ENCODE data around the gene DNAJC17.

The DNAJC17 gene

DNA sequence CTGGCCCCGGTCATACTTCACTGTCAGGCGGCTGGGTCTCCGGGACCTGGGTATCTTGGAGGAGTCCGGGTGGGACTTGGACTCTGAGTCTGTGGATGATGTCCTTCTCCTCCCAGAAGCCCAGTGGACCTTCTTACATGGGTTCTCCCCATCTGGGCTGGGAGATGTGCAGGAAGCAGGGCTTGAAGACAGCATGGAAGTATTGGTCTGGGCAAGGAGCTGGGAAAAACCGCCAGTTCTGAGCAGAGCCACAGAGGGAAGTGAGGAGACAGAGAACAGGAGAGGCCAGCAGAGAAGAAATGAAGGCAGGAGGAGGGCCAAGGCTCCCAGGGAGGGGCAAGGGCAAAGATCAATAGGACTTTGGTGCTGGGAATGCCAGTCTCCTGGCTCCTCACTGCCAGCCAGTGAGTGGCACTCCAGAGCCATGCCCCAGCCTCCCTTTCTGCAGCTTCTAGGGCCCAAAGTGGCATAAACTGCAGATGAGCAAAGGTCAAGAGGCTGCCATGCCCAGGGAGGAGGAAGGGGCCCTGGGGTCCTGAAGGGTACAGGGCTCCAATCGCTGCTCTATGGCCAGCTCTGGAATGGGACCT lies 21.3 kb upstream of the DNAJC17 start, which contains the start of gene PPP1R14D:
Gene PPP1R14D (minus strand): TSS at position 262 of the 590 bp plus-strand sequence. CDS start 67 bp downstream, at position 195.
- DNase-seq: no peak

DNA sequence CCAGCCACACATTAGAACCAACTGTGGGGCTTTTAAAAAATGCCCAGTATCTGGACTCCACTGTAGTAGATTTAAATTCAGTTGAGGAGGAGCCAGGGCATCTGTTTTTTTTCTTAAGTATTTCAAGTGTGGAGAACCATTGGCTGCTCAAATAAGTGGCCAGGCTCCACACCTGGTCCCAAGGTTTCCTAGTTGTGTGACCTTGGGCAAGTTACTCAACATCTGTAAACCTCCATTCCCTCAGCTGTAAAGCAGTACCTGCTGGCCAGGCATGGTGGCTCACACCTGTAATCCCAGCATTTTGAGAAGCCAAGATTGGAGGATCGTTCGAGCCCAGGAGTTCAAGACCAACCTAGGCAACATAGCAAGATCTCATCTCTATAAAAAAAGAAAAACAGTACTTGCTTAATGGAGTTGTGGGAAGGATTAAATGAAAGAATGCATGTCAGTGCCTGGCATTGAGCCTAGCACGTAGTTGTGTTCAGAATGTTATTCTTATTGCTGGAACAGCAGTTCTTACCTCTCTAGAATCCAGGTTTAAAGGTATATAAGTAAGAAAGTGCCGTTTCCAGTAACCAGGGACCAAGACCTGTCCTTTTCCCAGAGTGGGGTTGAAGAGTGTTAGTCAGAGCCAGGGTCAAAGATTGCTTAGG lies 19.3 kb upstream of the DNAJC17 start:
- no peak for DNase-seq

DNA sequence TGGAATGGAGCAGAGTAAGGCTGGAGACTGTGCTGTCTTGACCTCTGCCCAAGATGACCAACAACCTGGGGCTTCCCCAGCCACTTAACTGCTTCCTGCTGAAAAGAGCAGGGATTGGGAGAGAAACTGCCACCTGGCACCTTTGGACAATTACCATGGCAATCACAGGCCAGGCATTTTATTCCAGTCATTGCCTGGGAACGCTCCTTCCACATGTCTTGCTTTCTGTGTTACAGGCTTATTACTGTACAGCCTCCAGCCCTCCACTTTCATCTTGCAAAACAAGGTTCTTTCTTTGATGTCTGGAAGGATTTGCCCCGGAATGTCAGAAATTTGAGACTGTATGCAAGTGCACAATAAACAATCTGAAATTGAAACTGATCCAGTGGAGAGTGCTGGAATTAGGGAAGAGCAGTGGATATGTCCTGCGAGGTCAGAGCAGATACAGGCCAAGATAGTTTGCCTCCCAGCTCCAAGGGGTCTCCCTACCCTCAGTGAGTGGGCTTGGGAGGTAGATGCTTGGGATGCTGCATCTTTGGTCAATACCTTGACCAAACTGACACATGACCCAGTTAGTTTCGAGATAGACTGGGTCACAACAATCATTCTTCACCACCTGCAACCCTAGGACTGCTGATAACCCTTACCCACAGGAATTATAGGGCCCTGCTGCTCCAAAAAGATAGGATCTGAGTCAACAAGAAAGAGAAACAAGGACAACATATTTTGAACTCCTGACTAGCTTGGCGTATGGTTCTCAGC lies 18.6 kb upstream of the DNAJC17 start:
- DNase-seq: peak; percentile 62

DNA sequence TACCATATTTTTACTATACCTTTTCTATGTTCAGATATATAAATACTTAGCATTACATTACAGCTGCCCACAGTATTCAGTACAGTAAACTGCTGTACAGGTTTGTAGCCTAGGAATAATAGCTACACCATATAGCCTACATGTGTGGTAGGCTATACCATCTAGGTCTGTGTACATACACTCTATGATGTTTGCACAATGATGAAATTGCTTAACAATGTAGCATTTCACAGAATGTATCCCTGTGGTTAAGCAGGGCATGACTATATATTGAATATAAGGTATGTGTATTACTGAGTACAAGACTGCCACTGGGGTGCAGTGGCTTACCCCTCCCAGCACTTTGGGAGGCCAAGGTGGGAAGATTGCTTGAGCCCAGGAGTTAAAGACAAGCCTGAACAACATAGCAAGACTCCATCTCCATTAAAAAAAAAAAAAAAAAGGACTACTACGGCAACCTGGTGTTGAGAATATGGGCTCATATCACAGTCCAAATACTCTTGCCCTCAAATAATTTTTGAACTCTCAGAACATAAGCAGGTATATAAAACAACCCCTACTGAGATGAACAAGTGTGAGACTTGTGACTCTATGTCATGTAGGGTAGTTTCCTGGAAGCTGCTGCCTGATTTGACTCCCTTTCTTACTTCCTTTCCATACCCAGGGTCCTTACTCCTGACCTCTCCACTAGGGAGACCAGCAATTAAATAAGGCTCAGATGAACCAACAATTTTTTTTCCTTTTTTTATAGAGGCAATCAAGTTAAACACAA lies 16.5 kb upstream of the DNAJC17 start:
- peak; percentile 39 for DNase-seq

DNA sequence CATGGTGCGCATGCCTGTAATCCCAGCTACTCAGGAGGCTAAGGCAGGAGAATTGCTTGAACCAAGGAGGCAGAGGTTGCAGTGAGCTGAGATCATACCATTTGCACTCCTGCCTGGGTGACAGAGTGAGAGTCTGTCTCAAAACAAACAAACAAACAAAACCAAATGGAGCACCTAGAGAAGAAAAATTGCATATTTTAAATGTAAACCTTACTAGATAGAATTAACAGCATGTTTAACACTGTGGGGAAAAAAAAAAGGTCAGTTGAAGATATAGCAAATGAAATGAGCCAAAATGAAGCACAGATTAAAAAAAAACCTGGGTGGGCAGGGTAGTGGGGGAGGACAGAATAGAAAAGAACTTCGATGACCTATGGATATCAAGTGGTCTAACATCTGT lies 13.9 kb upstream of the DNAJC17 start:
- DNase-seq: no peak

DNA sequence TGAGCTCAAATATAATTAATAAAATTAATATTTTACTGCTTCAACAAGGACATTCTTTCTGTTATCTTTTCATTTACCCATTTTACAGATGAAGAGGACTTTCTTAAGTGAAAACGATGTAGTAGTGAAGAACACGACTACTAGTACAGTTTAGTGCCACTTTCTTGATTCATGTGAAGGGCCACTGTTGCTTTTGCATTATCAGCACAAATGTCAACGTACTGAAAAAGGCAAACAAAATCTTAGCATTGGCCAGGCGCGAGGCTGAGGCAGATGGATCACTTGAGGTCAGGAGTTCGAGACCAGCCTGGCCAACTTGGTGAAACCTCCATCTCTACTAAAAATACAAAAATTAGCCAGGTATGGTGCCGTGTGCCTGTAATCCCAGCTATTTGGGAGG lies 11.8 kb upstream of the DNAJC17 start:
- DNase-seq: no peak

DNA sequence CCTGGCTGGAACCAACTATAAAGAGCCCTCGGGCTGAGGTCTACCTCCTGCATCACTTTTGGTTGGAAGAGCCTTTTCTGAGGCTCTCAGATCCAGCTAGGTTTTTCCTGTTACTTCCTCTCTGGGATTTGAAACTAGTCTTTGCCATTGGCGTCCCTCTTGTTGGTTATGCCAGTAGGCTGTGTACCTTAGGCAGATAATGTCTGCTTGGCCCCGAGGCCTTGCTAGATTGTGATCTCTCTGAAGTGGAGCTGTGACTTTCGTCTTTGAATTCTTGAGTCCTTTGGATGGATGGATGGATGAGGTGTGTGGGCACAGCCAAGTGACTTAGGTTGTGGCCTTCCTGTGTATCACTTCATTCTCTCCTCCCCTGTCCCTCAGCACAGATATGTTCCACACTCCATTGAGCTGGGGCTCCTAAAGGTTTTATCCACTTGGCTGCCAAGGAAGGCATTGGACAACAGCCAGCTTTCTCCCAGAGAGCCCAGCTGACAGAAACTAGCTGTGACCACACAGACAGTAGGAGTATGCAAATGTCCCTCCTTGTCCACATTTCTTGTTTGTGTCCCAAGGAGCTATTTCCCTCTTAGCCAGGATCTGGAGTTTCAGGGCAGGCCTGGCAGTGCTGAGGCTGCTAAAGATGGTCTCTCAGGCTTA lies 7.9 kb upstream of the DNAJC17 start:
- DNase-seq: no peak

DNA sequence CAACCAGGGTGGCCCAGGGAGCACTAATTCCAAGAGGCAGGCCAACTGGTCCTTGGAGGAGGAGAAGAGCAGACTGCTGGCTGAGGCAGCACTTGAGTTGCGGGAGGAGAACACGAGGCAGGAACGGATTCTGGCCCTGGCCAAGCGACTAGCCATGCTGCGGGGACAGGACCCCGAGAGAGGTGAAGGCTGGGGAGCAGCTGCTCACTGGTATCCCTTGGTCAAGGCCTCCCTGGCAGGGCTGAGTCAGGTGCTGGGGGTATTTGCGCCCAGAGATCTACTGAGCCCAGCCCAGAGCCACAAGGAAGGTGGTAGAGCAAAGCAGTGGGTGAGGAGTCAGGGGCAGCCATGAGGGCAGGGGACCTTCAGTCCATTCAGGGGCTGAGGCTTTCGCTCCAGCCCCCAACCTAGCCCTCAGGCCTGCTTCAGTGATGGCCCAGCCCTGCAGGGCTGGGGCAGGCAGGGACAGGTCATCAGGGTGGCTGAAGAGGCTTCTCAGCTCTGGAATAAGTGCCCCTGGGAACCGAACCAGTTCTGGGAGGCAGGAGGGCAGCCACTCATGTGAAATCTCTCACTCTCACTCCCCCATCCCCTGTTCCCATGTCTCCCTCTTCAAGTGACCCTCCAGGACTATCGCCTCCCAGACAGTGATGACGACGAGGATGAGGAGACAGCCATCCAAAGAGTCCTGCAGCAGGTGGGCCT lies 5.6 kb upstream of the DNAJC17 start:
- DNase-seq: no peak

DNA sequence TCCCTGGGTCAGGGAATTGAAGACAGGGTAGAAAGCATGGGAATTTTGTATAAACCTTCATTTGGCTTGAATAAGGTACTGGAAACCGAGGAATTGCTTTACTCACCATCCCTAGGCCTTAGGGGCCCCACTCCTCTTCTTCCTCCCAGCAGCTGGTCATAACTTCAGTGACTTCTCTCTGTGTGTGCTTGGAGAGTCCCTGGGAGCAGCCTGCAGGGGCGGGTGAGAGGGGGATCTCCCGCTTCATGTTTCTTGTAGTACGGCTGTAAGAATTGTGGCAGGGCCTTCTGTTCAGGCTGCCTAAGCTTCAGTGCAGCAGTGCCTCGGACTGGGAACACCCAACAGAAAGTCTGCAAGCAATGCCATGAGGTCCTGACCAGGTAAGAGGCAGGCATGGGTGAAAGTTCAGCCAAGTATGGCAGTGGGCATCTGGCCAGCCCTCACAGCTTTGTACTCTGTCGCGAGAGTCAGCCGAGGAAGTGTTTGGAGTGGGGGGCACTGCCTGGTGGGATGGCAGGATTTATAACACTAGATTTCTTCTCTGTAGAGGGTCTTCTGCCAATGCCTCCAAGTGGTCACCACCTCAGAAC lies 1.7 kb upstream of the DNAJC17 start:
- no peak for DNase-seq

DNA sequence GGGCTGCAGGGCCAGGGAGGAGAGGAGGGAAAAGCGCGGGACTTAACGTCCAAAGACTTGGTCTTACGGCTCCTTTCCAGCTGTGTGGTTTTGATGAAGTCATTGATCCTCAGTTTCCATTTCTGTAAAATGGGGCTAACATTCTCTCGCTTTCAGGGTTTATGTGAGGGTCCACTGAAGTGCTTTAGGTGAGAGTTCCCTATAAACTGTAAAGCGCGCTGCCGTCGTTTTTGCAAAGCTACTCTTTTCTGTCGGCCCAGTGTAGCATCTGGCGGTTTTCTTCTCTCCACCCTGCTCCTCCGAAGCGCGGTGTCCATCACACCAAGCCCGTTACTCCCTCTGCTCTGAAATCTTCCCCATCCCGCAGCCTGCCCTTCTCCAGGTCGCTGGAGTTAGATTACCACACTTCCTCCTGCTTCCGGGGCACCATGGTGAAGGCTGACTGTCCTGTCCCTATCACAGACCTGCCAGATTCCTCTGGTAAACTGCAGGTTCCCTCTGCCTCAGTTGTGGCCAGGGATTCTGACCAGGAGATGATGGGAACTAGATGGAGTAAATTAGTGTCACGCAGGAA lies 702 bp upstream of the DNAJC17 start:
- no peak for DNase-seq

DNA sequence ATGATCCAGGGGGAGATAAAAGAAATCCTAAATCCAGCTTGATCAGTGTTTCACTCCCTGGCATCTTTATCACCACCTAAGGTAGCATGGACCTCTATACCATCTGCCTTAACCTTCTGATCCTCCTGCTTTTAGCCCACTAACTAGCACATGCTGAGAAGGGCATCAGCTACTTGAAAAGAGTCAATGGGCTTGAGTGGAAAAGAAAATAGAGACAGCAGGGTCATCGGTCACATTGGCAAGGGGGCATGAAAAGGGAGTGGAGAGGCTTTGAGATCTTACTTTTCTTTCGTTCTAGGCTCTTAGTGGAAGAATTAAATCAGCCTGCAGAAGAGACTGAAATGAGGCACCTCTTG lies 623 bp downstream of the DNAJC17 start:
- no peak for DNase-seq

DNA sequence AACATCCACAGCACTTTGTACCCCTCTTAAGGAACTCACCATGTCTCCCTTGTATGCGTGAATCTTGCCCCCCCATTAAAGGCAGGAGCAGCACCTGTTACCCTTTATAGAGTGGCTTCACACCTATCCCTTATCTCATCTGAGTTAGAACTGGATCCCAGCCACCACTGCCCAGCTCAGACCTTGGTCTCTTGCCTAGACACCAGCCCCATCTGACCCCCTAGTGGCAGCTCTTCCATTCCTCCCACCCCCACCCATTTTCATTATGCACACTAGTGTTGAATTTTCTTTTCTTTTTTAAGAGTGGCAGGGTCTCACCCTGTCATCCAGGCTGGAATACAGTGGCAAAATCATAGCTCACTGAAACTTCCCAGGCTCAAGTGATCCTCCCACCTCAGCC lies 3.6 kb downstream of the DNAJC17 start:
- DNase-seq: no peak

DNA sequence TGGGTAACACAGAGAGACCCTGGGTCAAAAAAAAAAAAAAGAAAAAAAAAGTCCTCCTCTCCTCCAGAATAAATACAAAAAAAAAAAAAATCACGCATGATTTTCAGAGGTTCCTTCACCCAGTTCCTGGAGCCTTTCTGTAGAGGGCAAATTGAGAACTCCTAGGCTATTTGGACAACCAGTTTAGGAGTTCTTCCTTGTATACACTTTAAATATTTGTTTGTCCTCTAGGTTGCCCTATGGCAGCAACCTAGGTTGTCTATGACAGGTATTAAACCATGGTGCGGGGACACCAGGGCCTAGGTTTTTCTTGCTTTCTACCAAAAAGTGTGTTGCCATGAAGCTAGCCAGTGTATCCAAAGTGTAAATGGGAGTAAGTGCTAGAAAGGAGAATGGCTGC lies 4.2 kb downstream of the DNAJC17 start:
- no peak for DNase-seq

DNA sequence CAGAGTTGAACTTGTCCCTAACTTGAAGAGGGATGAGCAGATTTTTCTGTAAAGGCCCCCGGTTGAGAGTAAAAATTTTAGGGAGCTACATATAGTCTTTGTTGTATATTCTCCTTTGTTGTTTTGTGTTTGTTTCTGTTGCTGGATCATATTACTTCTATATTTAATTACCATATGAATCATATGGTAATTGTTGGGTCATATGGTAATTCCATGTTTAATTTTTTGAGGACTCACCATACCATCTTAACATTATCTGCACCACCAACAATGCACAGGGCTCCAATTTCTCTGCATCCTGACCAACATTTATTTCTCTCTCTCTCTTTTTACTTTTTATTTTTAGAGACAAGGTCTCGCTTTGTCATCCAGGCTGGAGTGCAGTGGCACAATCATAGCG lies 7.8 kb downstream of the DNAJC17 start:
- DNase-seq: no peak

DNA sequence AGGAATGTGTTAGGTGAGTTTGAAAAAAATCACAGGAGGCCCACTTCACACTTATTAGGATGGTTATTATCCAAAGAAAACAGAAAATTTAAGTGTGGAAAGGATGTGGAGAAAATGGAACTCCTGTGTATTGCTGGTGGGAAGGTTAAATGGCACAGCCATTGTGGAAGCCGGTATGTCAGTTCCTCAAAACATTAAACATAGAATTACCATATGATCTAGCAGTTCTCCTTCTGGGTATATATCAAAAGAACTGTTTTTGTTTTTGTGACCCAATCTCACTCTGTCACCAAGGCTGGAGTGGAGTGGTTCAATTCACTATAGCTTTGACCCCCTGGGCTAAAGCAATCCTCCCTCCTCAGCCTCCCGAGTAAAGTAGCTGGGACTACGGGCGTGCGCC lies 10.8 kb downstream of the DNAJC17 start:
- no peak for DNase-seq

DNA sequence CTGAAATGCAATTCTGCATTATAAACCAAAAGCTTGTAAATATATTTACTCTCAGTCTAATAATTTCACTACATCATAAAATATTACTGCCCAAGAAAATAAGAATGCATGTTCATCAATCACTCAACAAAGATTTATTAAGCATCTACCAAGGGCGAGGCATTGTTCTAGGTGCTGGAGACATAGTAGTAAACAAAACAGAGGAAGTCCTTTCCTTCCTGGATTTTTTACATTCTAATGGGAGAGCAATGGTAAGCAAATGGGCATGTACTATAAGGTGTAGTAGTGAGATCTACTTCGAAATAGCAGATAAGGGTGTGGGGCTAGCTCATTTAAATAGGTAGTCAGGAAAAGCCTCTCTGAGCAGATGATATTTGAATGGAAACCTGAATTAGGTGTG lies 11.2 kb downstream of the DNAJC17 start:
- DNase-seq: no peak

DNA sequence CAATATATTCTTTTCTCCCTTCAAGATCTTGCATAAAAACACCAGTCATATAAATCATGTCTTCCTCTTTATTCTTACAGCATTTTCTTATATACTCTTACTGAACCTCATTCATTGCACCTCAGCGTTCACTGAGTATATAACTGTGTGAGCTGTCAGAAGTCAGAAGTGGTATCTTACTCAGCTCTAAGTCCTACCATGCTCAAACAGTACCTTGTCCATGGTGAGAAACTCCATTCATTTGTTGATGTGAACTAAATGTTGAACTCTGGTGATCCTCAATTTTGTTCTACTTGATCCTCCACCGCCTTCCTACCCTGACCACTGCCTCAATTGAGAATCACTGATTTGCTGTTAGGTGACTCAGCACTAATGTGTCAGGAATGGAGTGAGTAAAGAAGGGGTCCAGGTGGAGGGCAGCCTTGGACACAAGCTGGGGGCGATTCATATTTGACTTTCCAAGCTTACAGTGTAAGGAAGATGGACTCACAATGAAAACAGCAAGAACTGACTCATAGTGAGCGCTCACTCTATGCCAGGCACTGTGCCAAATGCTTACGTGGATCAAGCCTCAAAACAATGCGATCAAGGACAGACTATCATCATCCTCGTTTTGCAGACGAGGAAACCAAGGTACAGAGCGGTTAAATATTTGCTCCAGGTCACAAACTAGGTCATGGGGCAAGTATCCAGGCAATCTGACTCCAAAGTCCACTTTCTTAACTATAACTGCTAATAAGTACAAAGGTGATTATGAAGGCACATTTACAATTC lies 13.9 kb downstream of the DNAJC17 start:
- peak; percentile 54 for DNase-seq

DNA sequence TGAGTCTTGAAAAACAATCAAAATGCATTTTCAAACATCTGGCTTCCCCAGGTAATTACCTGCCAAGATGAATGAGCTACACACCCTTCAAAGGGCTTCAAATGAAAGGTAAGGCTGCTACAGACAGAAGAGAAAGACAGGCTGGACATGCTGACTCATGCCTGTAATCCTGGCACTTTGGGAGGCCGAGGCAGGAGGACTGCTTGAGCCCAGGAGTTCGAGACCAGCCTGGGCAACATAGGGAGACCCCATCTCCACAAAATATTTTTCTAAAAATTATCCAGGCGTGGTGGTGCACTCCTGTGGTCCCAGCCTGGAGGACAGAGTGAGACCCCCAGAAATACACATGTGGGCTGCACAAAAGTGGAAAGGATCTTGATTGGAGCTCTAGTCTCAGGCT lies 14.9 kb downstream of the DNAJC17 start:
- DNase-seq: no peak

DNA sequence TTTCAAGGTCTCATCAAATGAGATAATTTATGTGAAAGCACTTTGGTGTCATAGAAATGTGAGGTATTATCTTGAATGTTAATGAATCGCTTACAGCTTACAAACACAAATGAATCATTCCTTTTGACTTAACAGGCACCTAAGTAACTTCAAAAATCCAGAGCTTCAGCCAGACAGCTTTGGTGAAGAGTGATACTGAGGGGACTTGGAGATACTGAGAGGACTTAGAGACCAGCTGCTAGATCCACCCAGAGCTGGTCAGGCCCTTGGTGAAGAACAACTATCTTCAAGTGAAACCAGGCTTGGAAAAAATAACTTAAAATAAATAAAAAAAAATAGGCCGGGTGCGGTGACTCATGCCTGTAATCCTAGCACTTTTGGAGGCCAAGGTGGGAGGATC lies 16.6 kb downstream of the DNAJC17 start:
- no peak for DNase-seq

DNA sequence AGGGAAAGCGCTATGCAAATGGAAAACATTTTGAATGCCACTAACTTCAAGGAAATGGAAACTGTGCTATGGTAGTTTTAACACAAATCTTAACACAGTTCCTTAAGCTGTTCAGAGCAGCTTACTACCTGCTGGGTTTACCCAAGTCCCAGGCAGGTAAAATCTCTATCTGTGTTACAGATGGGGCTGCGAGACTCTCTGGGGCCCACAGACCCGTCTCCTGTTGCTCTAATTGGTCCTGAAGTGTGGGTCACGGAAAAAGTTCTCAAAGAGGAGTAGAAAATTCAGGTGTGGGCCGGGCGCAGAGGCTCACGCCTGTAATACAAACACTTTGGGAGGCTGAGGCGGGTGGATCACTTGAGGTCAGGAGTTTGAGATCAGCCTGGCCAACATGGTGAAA lies 17.3 kb downstream of the DNAJC17 start:
- DNase-seq: no peak

DNA sequence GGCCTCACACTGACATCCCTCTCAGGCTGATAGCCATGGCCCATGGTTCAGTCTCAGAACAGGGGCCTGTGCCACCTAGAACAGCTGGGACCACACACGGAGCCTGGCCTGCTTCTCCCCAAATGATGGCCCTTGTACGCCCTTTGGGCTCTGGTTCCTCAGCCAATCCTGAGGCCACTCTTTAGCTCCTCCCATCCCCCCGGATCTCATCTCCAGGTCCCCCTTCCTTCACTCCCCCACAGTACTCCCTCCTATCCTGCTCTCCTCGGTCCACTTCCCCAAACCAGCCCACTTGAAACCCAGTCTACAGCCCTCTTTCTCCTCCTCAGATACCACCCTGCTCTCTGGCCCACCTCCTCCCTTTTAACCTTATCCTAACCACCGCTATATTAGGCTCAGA lies 18.2 kb downstream of the DNAJC17 start:
- no peak for DNase-seq
